GM18499 (cell line): ENCODE data around the gene CEACAM3.

Experiments
- ATAC-seq: cut with Tn5 transposase; IDR thresholded peaks from one replicate; pipeline ENCODE4 v1.9.1; 2021; ENCODE audit warnings: moderate number of reproducible peaks; ENCODE audit not compliant: insufficient read depth, unreplicated experiment

Gene CEACAM3

GRCh38 chr19:41843371-41843770 lies 47.0 kb downstream of the CEACAM3 start:
- ATAC-seq: no peak

- ATAC-seq: no peak
Observed at GRCh38 chr19:41844601-41845000, 48.2 kb downstream of the CEACAM3 start, which contains the start of gene LYPD4. Gene LYPD4, minus strand, starts transcription at chr19:41844683. Its CDS starts 5,398 bp downstream, at chr19:41839285.

GRCh38 chr19:41845001-41845050 lies 48.4 kb downstream of the CEACAM3 start, which contains the start of gene DMRTC2:
Gene DMRTC2, plus strand, starts transcription at chr19:41845042. Its CDS starts 2,387 bp downstream, at chr19:41847429.
- ATAC-seq: no peak

GRCh38 chr19:41845051-41845590 lies 48.7 kb downstream of the CEACAM3 start:
- ATAC-seq: no peak

GRCh38 chr19:41847351-41848105 lies 51.1 kb downstream of the CEACAM3 start:
- no peak for ATAC-seq

GRCh38 chr19:41848666-41849065 lies 52.3 kb downstream of the CEACAM3 start:
- no peak for ATAC-seq

GRCh38 chr19:41849067-41849466 lies 52.7 kb downstream of the CEACAM3 start:
- no peak for ATAC-seq

GRCh38 chr19:41850381-41850780 lies 54.0 kb downstream of the CEACAM3 start:
- ATAC-seq: no peak

- ATAC-seq: no peak
Observed at GRCh38 chr19:41851456-41851855, 55.1 kb downstream of the CEACAM3 start.

- no peak for ATAC-seq
Observed at GRCh38 chr19:41853344-41853743, 57.0 kb downstream of the CEACAM3 start.

GRCh38 chr19:41853768-41854167 lies 57.4 kb downstream of the CEACAM3 start:
- no peak for ATAC-seq

- ATAC-seq: no peak
Observed at GRCh38 chr19:41859213-41859617, 62.8 kb downstream of the CEACAM3 start.

- ATAC-seq: peak; percentile 65
Observed at GRCh38 chr19:41859618-41860418, 63.4 kb downstream of the CEACAM3 start, which contains the start of gene RPS19. Gene RPS19, plus strand, starts transcription at chr19:41860255. Its CDS starts 520 bp downstream, at chr19:41860775.

GRCh38 chr19:41860419-41861115 lies 64.2 kb downstream of the CEACAM3 start:
- no peak for ATAC-seq
